ENCODE results near the gene SPATS2L. TPM values are rescaled to one million over a fixed set of nuclear protein-coding genes. Genes with fewer than 3 reads are reported as not detected.

The SPATS2L gene
- total and polyA plus RNA-seq, 2 of the 13 experiments (the other 11 are each of a cell fraction or from before 2014, with no cell fraction given), result 154 to 212 TPM

DNA sequence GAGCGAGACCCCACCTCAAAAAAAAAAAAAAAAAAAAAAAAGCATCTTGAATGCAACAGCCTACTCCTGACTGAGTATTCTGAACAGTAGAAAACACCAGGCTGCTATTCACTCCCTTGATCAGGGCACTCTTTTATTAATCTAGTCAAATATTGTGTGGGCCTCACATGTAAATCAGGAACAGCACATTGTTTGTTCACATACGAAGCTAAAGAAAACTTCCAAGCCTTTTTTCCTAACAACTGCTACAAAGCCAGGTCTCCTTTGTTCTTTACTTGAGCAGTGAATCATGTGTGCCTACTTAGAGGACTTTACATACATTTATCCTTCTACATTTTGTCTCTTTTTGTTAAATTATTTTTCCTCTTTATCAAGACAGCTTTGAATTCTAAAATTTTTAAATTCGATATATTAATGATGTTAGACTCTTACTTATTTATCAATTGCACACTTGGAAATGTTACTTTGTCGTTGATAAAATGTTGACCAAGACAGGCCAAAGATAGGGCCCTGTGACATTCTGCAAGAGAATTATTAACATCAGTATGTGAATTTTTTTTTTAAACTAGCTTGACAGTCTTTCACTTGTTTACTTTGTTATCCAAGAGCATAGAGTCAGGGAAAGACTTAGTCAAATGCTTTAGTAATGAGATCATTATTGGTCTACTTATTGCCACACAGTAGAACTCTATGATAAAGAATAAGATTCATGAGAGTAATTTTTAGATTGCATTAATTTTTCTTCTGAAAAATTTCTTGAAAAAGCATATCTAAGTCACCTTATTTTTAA, 13.2 kb downstream of the SPATS2L start (continued):
- TF ChIP-seq ZNF121 (CRISPR knock-in tag; IDR thresholded peaks at IDR 0.05) (no peak), ZNF235 (CRISPR knock-in tag; IDR thresholded peaks at IDR 0.05; ENCODE audit: borderline replicate concordance) (no peak), PPARG (CRISPR knock-in tag; conservative IDR thresholded peaks at IDR 0.05) (peak; percentile 79), PLRG1 (conservative IDR thresholded peaks at IDR 0.05) (no peak), CHD4 (IDR thresholded peaks at IDR 0.05; ENCODE audit: borderline replicate concordance, low read length) (no peak), TMF1 (CRISPR knock-in tag; IDR thresholded peaks at IDR 0.05; ENCODE audit: low read depth) (no peak), ZNF367 (CRISPR knock-in tag; IDR thresholded peaks at IDR 0.05; ENCODE audit: borderline replicate concordance) (no peak), ZNF33A (CRISPR knock-in tag; IDR thresholded peaks at IDR 0.05; ENCODE audit: borderline replicate concordance) (no peak), RBAK (CRISPR knock-in tag; IDR thresholded peaks at IDR 0.05) (no peak), SMAD9 (CRISPR knock-in tag; IDR thresholded peaks at IDR 0.05) (no peak), MEIS2 (CRISPR knock-in tag; IDR thresholded peaks at IDR 0.05) (no peak)
- TF ChIP-seq, protein P1, sequence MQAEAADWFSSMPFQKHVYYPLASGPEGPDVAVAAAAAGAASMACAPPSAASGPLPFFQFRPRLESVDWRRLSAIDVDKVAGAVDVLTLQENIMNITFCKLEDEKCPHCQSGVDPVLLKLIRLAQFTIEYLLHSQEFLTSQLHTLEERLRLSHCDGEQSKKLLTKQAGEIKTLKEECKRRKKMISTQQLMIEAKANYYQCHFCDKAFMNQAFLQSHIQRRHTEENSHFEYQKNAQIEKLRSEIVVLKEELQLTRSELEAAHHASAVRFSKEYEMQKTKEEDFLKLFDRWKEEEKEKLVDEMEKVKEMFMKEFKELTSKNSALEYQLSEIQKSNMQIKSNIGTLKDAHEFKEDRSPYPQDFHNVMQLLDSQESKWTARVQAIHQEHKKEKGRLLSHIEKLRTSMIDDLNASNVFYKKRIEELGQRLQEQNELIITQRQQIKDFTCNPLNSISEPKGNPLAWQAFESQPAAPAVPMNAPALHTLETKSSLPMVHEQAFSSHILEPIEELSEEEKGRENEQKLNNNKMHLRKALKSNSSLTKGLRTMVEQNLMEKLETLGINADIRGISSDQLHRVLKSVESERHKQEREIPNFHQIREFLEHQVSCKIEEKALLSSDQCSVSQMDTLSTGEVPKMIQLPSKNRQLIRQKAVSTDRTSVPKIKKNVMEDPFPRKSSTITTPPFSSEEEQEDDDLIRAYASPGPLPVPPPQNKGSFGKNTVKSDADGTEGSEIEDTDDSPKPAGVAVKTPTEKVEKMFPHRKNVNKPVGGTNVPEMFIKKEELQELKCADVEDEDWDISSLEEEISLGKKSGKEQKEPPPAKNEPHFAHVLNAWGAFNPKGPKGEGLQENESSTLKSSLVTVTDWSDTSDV (CRISPR knock-in tag; IDR thresholded peaks at IDR 0.05), result no peak
- TF ChIP-seq, protein P2, sequence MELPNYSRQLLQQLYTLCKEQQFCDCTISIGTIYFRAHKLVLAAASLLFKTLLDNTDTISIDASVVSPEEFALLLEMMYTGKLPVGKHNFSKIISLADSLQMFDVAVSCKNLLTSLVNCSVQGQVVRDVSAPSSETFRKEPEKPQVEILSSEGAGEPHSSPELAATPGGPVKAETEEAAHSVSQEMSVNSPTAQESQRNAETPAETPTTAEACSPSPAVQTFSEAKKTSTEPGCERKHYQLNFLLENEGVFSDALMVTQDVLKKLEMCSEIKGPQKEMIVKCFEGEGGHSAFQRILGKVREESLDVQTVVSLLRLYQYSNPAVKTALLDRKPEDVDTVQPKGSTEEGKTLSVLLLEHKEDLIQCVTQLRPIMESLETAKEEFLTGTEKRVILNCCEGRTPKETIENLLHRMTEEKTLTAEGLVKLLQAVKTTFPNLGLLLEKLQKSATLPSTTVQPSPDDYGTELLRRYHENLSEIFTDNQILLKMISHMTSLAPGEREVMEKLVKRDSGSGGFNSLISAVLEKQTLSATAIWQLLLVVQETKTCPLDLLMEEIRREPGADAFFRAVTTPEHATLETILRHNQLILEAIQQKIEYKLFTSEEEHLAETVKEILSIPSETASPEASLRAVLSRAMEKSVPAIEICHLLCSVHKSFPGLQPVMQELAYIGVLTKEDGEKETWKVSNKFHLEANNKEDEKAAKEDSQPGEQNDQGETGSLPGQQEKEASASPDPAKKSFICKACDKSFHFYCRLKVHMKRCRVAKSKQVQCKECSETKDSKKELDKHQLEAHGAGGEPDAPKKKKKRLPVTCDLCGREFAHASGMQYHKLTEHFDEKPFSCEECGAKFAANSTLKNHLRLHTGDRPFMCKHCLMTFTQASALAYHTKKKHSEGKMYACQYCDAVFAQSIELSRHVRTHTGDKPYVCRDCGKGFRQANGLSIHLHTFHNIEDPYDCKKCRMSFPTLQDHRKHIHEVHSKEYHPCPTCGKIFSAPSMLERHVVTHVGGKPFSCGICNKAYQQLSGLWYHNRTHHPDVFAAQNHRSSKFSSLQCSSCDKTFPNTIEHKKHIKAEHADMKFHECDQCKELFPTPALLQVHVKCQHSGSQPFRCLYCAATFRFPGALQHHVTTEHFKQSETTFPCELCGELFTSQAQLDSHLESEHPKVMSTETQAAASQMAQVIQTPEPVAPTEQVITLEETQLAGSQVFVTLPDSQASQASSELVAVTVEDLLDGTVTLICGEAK (IDR thresholded peaks at IDR 0.05), result no peak
- TF ChIP-seq, protein P2 (CRISPR knock-in tag; IDR thresholded peaks at IDR 0.05), result no peak
